Liver (tissue), 9 donors: Measurements from ENCODE around the gene PALD1. TPM values are rescaled to one million over a fixed set of nuclear protein-coding genes. Genes with fewer than 3 reads are reported as not detected.

Experiments
- DNase-seq: peaks from one replicate; pipeline ENCODE4 v3.0.0-alpha.2; 2017; ENCODE audit warnings: low spot score
- H3K27ac ChIP-seq, 2 donors: one replicate each; pipeline ENCODE4 v1.7.0; 2013; ENCODE audit warnings: inconsistent platforms in 2 of 2, low read length in 2 of 2, control low read depth in 1 of 2, low read depth in 1 of 2, mild to moderate bottlenecking in 1 of 2
- H3K27me3 ChIP-seq, 4 donors: one replicate each; pipeline versions ENCODE4 v1.6.1 to v1.7.0; 2013; ENCODE audit warnings: low read length in 3 of 4, inconsistent platforms in 1 of 4, mild to moderate bottlenecking in 1 of 4, moderate library complexity in 1 of 4; ENCODE audit not compliant: control insufficient read depth in 4 of 4, insufficient read depth in 4 of 4
- H3K36me3 ChIP-seq, 4 donors: one replicate each; pipeline versions ENCODE4 v1.6.1 to v1.7.0; 2013; ENCODE audit warnings: low read length in 3 of 4, mild to moderate bottlenecking in 3 of 4, low read depth in 1 of 4, moderate library complexity in 1 of 4; ENCODE audit not compliant: control insufficient read depth in 4 of 4, insufficient read depth in 3 of 4
- H3K4me1 ChIP-seq, 4 donors: one replicate each; pipeline versions ENCODE4 v1.6.1 to v1.7.0; 2013; ENCODE audit warnings: low read length in 3 of 4, mild to moderate bottlenecking in 3 of 4, moderate library complexity in 1 of 4; ENCODE audit not compliant: control insufficient read depth in 4 of 4, insufficient read depth in 4 of 4
- H3K4me3 ChIP-seq, 3 donors: one replicate each; pipeline versions ENCODE4 v1.6.1 to v1.7.0; 2013; ENCODE audit warnings: low read length in 3 of 3, control low read depth in 1 of 3, low read depth in 1 of 3, mild to moderate bottlenecking in 1 of 3
- H3K9ac ChIP-seq, 2 donors: one replicate each; pipeline ENCODE4 v1.7.0; 2013; ENCODE audit warnings: low read length in 2 of 2, mild to moderate bottlenecking in 2 of 2, moderate library complexity in 2 of 2, control low read depth in 1 of 2, low read depth in 1 of 2
- H3K9me3 ChIP-seq, 4 donors: one replicate each; pipeline versions ENCODE4 v1.6.1 to v1.7.0; 2013; ENCODE audit warnings: low read length in 3 of 4; ENCODE audit not compliant: control insufficient read depth in 4 of 4
- EGR1 ChIP-seq, 2 donors: IDR thresholded peaks; 2 replicates each; pipeline ENCODE4 v1.6.1; 2016 to 2018; ENCODE audit warnings: antibody characterized with exemption in 2 of 2, low read depth in 2 of 2
- FOXA1 ChIP-seq: IDR thresholded peaks from 2 replicates; pipeline ENCODE4 v1.6.1; 2016; ENCODE audit warnings: antibody characterized with exemption
- FOXA2 ChIP-seq: IDR thresholded peaks from 2 replicates; pipeline ENCODE4 v1.6.1; 2016; ENCODE audit warnings: antibody characterized with exemption
- GABPA ChIP-seq, 2 donors: IDR thresholded peaks in 1 of 2; conservative IDR thresholded peaks in 1 of 2; 2 replicates each; pipeline ENCODE4 v1.6.1; 2016; ENCODE audit warnings: antibody characterized with exemption in 2 of 2, mild to moderate bottlenecking in 1 of 2, moderate library complexity in 1 of 2
- HNF4A ChIP-seq, 2 donors: conservative IDR thresholded peaks; 2 replicates each; pipeline ENCODE4 v1.6.1; 2016; ENCODE audit warnings: antibody characterized with exemption in 2 of 2, mild to moderate bottlenecking in 2 of 2
- HNF4G ChIP-seq: IDR thresholded peaks from 2 replicates; pipeline ENCODE4 v1.6.1; 2016; ENCODE audit warnings: antibody characterized with exemption
- JUND ChIP-seq, 2 donors: IDR thresholded peaks; 2 replicates each; pipeline ENCODE4 v1.6.1; 2016; ENCODE audit warnings: antibody characterized with exemption in 2 of 2
- RAD21 ChIP-seq, 2 donors: IDR thresholded peaks; 2 replicates each; pipeline ENCODE4 v1.6.1; 2016; ENCODE audit warnings: antibody characterized with exemption in 2 of 2, mild to moderate bottlenecking in 2 of 2
- RXRA ChIP-seq, 2 donors: IDR thresholded peaks; 2 replicates each; pipeline ENCODE4 v1.6.1; 2017 to 2018; ENCODE audit warnings: antibody characterized with exemption in 2 of 2, mild to moderate bottlenecking in 1 of 2
- SP1 ChIP-seq: IDR thresholded peaks from 2 replicates; pipeline ENCODE4 v1.6.1; 2018; ENCODE audit warnings: antibody characterized with exemption, mild to moderate bottlenecking
- TAF1 ChIP-seq: conservative IDR thresholded peaks from 2 replicates; pipeline ENCODE4 v1.6.1; 2016; ENCODE audit warnings: antibody characterized with exemption, mild to moderate bottlenecking
- YY1 ChIP-seq: IDR thresholded peaks from 2 replicates; pipeline ENCODE4 v1.6.1; 2016; ENCODE audit warnings: antibody characterized with exemption, mild to moderate bottlenecking
- WGBS: extraction: QIAGEN DNeasy Blood & Tissue Kit; methylation state at CpG from one replicate; pipeline ENCODE4 v1.1.7; 2013; 5-methylcytosine and 5-hydroxymethylcytosine counted together
- polyA plus RNA-seq, 2 donors: library from polyadenylated mRNA; stranded (reverse) in 1 of 2; unstranded in 1 of 2; fragments of 200-250 nt in 1 of 2; fragments of >200 nt in 1 of 2; fragmentation: Nextera tagmentation in 1 of 2; extraction: Ambion mirVana in 1 of 2; gene quantifications; one replicate each; pipeline versions ENCODE4 v1.2.1 to v1.2.3, GENCODE V29; 2013 to 2015
- total RNA-seq, 2 donors: library from RNA; depleted of rRNA; stranded (reverse); fragments of >200 nt; gene quantifications; one replicate each; pipeline ENCODE4 v1.2.3, GENCODE V29; 2014
- TF ChIP-seq, protein P1 (sequence below): IDR thresholded peaks from 2 replicates; pipeline ENCODE4 v1.6.1; 2016; ENCODE audit warnings: antibody characterized with exemption, mild to moderate bottlenecking
- TF ChIP-seq, protein P2 (sequence below): IDR thresholded peaks from 2 replicates; pipeline ENCODE4 v1.6.1; 2016; ENCODE audit warnings: antibody characterized with exemption
- TF ChIP-seq, protein P3 (sequence below): IDR thresholded peaks from 2 replicates; pipeline ENCODE4 v1.6.1; 2016; ENCODE audit warnings: antibody characterized with exemption
- donor health status: healthy.
- donor health status: healthy.
- donor health status: healthy.
- donor health status: healthy.
- donor health status: healthy.

PALD1 gene
- total and polyA plus RNA-seq, 4 donors: 0.72 to 4.2 (median 1.4) TPM

DNA sequence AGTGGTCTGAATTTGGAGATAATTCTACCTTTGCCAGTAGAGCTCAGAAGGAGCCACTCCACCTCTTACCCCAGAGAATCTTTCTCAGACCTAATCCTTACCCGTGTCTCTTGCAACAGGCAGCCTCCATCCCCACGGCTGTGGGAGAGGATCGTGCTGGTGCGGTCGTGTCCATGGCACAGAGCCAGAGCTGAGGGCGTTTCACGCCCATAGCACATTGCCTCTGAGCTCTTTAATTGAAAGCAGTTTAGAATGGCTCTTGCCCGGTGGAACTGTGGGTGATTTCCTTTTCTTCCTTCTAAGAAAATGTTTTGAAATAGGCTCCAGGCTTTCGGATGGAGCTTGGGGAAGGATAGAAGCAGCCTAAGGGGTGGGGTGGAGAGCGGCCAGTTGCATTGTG is 82.5 kb downstream of the PALD1 start:
- 71% methylated on average over 10 of the region's 10 CpGs for WGBS
- DNase-seq: no peak
- Histone ChIP-seq H3K4me3 (no peak overlapping the region), H3K4me1 (peaks cover 0 to 3% (median 0%) of the 10 kb centered on the region in 4 donors), H3K27ac (no peak overlapping the region), H3K9me3 (no peaks in the 10 kb centered on the region), H3K27me3 (no peaks in the 10 kb centered on the region), H3K9ac (no peak overlapping the region), H3K36me3 (no peaks in the 10 kb centered on the region)
- TF ChIP-seq GABPA (IDR thresholded peaks at IDR 0.05 in 1 of 2, conservative IDR thresholded peaks at IDR 0.05 in 1 of 2) (no peak), TAF1 (no peak)
- TF ChIP-seq, protein P1, sequence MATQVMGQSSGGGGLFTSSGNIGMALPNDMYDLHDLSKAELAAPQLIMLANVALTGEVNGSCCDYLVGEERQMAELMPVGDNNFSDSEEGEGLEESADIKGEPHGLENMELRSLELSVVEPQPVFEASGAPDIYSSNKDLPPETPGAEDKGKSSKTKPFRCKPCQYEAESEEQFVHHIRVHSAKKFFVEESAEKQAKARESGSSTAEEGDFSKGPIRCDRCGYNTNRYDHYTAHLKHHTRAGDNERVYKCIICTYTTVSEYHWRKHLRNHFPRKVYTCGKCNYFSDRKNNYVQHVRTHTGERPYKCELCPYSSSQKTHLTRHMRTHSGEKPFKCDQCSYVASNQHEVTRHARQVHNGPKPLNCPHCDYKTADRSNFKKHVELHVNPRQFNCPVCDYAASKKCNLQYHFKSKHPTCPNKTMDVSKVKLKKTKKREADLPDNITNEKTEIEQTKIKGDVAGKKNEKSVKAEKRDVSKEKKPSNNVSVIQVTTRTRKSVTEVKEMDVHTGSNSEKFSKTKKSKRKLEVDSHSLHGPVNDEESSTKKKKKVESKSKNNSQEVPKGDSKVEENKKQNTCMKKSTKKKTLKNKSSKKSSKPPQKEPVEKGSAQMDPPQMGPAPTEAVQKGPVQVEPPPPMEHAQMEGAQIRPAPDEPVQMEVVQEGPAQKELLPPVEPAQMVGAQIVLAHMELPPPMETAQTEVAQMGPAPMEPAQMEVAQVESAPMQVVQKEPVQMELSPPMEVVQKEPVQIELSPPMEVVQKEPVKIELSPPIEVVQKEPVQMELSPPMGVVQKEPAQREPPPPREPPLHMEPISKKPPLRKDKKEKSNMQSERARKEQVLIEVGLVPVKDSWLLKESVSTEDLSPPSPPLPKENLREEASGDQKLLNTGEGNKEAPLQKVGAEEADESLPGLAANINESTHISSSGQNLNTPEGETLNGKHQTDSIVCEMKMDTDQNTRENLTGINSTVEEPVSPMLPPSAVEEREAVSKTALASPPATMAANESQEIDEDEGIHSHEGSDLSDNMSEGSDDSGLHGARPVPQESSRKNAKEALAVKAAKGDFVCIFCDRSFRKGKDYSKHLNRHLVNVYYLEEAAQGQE: no peak
- TF ChIP-seq, protein P2, sequence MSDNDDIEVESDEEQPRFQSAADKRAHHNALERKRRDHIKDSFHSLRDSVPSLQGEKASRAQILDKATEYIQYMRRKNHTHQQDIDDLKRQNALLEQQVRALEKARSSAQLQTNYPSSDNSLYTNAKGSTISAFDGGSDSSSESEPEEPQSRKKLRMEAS: no peak

DNA sequence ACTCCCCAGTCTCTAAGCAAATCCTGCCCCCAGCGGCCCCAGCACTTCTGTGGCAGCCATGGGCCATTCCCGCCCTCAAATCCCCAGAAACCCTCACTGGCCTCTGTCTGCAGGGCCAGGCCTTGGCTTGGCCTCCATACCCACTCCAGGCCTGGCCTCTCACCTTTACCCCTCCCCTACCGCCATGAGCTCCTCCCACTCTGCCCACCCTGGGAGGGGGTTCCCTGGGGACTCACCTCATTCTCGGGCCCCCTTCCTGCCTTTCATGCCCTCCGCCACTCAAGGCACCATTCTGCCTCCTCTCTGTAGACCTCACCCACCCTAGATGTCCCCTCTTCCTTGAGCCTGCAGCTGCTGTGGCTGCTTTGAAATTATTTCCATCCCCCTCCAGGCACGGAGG is 83.0 kb downstream of the PALD1 start:
- no peaks in the 10 kb centered on the region for H3K9me3 ChIP-seq
- H3K27me3 ChIP-seq: no peaks in the 10 kb centered on the region
- H3K36me3 ChIP-seq: no peaks in the 10 kb centered on the region
- no peak for TF ChIP-seq RAD21 (IDR thresholded peaks at IDR 0.05)
- no peak for TF ChIP-seq SP1
- TF ChIP-seq FOXA1: no peak
- TF ChIP-seq, protein P3, sequence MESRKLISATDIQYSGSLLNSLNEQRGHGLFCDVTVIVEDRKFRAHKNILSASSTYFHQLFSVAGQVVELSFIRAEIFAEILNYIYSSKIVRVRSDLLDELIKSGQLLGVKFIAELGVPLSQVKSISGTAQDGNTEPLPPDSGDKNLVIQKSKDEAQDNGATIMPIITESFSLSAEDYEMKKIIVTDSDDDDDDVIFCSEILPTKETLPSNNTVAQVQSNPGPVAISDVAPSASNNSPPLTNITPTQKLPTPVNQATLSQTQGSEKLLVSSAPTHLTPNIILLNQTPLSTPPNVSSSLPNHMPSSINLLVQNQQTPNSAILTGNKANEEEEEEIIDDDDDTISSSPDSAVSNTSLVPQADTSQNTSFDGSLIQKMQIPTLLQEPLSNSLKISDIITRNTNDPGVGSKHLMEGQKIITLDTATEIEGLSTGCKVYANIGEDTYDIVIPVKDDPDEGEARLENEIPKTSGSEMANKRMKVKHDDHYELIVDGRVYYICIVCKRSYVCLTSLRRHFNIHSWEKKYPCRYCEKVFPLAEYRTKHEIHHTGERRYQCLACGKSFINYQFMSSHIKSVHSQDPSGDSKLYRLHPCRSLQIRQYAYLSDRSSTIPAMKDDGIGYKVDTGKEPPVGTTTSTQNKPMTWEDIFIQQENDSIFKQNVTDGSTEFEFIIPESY: no peak
- TF ChIP-seq GABPA (IDR thresholded peaks at IDR 0.05 in 1 of 2, conservative IDR thresholded peaks at IDR 0.05 in 1 of 2): no peak
- TF ChIP-seq, protein P1: no peak
- TF ChIP-seq HNF4A (conservative IDR thresholded peaks at IDR 0.05): no peak
- TF ChIP-seq HNF4G: no peak
- no peak for TF ChIP-seq FOXA2
- TF ChIP-seq JUND (IDR thresholded peaks at IDR 0.05): no peak
- no peak for TF ChIP-seq RXRA (IDR thresholded peaks at IDR 0.05)
- no peak for TF ChIP-seq EGR1 (IDR thresholded peaks at IDR 0.05; ENCODE audit: low read depth in 2 of 2)
- no peak for TF ChIP-seq YY1
- no peak for DNase-seq
- no peak overlapping the region for H3K27ac ChIP-seq
- H3K4me1 ChIP-seq: peaks cover 0 to 3% (median 0%) of the 10 kb centered on the region in 4 donors
- no peak overlapping the region for H3K9ac ChIP-seq
- H3K4me3 ChIP-seq: no peak overlapping the region
- 89% methylated on average over 6 of the region's 6 CpGs for WGBS
